Karpas-422 (cell line): Measurements from ENCODE around the gene CCSAP. TPM values are rescaled to one million over a fixed set of nuclear protein-coding genes. Genes with fewer than 3 reads are reported as not detected.
"Not testable (repeated sequence)": the region's sequence is repeated elsewhere in the genome, so short reads cannot be mapped to it uniquely, and the experiment has no call there.

Experiments
- DNase-seq: peaks from one replicate; pipeline ENCODE4 v3.0.0-alpha.2; 2015
- H2AFZ ChIP-seq: fragments of 200-600 bp; sonication (generic); 2 replicates; pipeline ENCODE4 v1.6.1; 2014; ENCODE audit warnings: antibody characterized with exemption, low read length, mixed read lengths
- H3K27ac ChIP-seq: fragments of 200-600 bp; sonication (generic); 2 replicates; pipeline ENCODE4 v1.5.1; 2014; ENCODE audit warnings: mild to moderate bottlenecking, low read length, moderate library complexity
- H3K27me3 ChIP-seq: fragments of 200-600 bp; sonication (generic); 2 replicates; pipeline ENCODE4 v1.6.1; 2014; ENCODE audit warnings: low read length, mixed read lengths
- H3K36me3 ChIP-seq: fragments of 200-600 bp; sonication (generic); 2 replicates; pipeline ENCODE4 v1.6.1; 2014; ENCODE audit warnings: low read length, mixed read lengths; ENCODE audit not compliant: insufficient read depth
- H3K4me1 ChIP-seq: fragments of 200-600 bp; sonication (generic); 2 replicates; pipeline ENCODE4 v1.6.1; 2014; ENCODE audit warnings: mild to moderate bottlenecking, low read length, mixed read lengths
- H3K4me2 ChIP-seq: fragments of 200-600 bp; sonication (generic); 2 replicates; pipeline ENCODE4 v1.6.1; 2014; ENCODE audit warnings: low read length, low read depth, mild to moderate bottlenecking; ENCODE audit not compliant: poor library complexity, severe bottlenecking
- H3K4me3 ChIP-seq: fragments of 200-600 bp; sonication (generic); 2 replicates; pipeline ENCODE4 v1.5.1; 2014; ENCODE audit warnings: mild to moderate bottlenecking, antibody characterized with exemption, low read length, mixed read lengths
- H3K79me2 ChIP-seq: fragments of 200-600 bp; sonication (generic); 2 replicates; pipeline ENCODE4 v1.6.1; 2014; ENCODE audit warnings: mild to moderate bottlenecking, low read length, mixed read lengths
- H3K9ac ChIP-seq: fragments of 200-600 bp; sonication (generic); 2 replicates; pipeline ENCODE4 v1.6.0; 2014; ENCODE audit warnings: low read length
- H3K9me2 ChIP-seq: fragments of 200-600 bp; sonication (generic), shearing (Covaris generic); replicated peaks from 2 replicates; pipeline ENCODE4 v1.6.0; 2014; ENCODE audit warnings: mild to moderate bottlenecking, low read length, moderate library complexity; ENCODE audit not compliant: insufficient read depth
- H3K9me3 ChIP-seq: fragments of 300-700, 200-600 bp; sonication (generic); 2 replicates; pipeline ENCODE4 v1.6.1; 2014; ENCODE audit warnings: low read length, mixed read lengths
- H4K20me1 ChIP-seq: fragments of 200-600 bp; sonication (generic); 2 replicates; pipeline ENCODE4 v1.6.1; 2014; ENCODE audit warnings: mild to moderate bottlenecking, antibody characterized with exemption, low read length, low read depth; ENCODE audit not compliant: insufficient read depth
- total RNA-seq: library from RNA; depleted of rRNA; stranded (reverse); fragments of >200 nt; shearing (Covaris generic); gene quantifications from 2 replicates; pipeline ENCODE4 v1.2.3, GENCODE V29; 2014; ENCODE audit warnings: low replicate concordance

The CCSAP gene
- total RNA-seq, 1 experiment from 2014 or later: 1.8 TPM

GRCh38 chr1:229298887-229299503, 43.9 kb downstream of the CCSAP start:
- Histone ChIP-seq H3K36me3 (no peaks in the 10 kb centered on the region), H3K9ac (no peak overlapping the region), H3K4me3 (no peak overlapping the region), H4K20me1 (no peaks in the 10 kb centered on the region), H2AFZ (no peak overlapping the region), H3K9me3 (no peaks in the 10 kb centered on the region), H3K9me2 (no peaks in the 10 kb centered on the region), H3K4me1 (no peaks in the 10 kb centered on the region), H3K27me3 (no peaks in the 10 kb centered on the region), H3K4me2 (no peak overlapping the region), H3K27ac (no peak overlapping the region), H3K79me2 (no peaks in the 10 kb centered on the region)
- no peak for DNase-seq

GRCh38 chr1:229298420-229298819, 44.4 kb downstream of the CCSAP start:
- Histone ChIP-seq H3K9ac (no peak overlapping the region), H3K36me3 (no peaks in the 10 kb centered on the region), H2AFZ (no peak overlapping the region), H3K9me3 (no peaks in the 10 kb centered on the region), H3K4me1 (no peaks in the 10 kb centered on the region), H4K20me1 (no peaks in the 10 kb centered on the region), H3K4me2 (no peak overlapping the region), H3K4me3 (no peak overlapping the region), H3K27me3 (no peaks in the 10 kb centered on the region), H3K9me2 (no peaks in the 10 kb centered on the region), H3K27ac (no peak overlapping the region), H3K79me2 (no peaks in the 10 kb centered on the region)
- DNase-seq: no peak

DNA sequence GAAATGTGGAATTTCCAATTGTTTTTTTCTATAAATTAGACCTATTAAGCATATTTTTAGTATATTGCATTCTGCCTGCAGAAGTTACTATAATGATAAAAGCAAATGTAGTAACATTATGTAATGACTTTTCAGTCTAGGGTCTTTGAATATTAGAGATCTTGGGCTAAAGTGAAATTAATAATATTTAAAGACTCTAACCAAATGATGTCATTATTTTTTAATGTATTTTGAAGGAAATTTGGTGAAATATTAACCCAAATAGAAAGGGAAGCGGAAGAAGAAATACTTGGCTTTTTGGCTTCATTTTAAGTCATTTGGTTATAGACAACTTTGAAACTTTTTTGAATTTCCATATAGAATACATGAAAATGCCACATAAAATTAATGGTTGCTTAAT, 45.1 kb downstream of the CCSAP start:
- Histone ChIP-seq H3K27me3 (no peaks in the 10 kb centered on the region), H3K9me2 (no peaks in the 10 kb centered on the region), H3K36me3 (no peaks in the 10 kb centered on the region), H3K9ac (no peak overlapping the region), H3K4me2 (no peak overlapping the region), H3K4me1 (no peaks in the 10 kb centered on the region), H3K4me3 (no peak overlapping the region), H2AFZ (no peak overlapping the region), H3K27ac (no peak overlapping the region), H3K79me2 (no peaks in the 10 kb centered on the region), H3K9me3 (no peaks in the 10 kb centered on the region), H4K20me1 (no peaks in the 10 kb centered on the region)
- no peak for DNase-seq

DNA sequence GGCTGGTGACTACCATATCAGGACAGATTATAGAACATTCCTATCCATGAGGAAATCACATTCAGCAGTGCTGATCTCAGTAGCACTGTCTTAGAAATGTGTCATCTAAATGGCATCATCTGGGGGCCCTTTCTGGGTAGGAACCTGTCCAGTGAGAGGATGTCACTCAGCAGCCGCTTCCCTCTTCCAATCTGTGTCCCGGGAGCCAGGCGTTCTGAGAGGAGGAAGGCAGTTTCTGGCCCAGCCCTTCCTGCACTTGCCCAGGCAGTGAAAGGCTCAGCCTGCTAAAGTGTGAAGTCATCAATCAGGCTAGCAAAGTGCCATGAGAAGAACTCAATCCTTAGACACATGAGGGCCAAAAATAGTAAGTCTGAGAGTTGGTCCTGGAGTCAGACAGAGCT, 46.3 kb downstream of the CCSAP start:
- Histone ChIP-seq H3K4me3 (no peak overlapping the region), H3K27me3 (no peaks in the 10 kb centered on the region), H3K79me2 (no peaks in the 10 kb centered on the region), H3K4me1 (no peaks in the 10 kb centered on the region), H3K27ac (no peak overlapping the region), H3K36me3 (no peaks in the 10 kb centered on the region), H3K9me2 (no peaks in the 10 kb centered on the region), H3K9ac (no peak overlapping the region), H2AFZ (no peak overlapping the region), H3K9me3 (no peaks in the 10 kb centered on the region), H4K20me1 (no peaks in the 10 kb centered on the region), H3K4me2 (no peak overlapping the region)
- no peak for DNase-seq

GRCh38 chr1:229295745-229296144, 47.1 kb downstream of the CCSAP start:
- Histone ChIP-seq H3K27ac (no peak overlapping the region), H3K36me3 (no peaks in the 10 kb centered on the region), H3K4me1 (no peaks in the 10 kb centered on the region), H2AFZ (no peak overlapping the region), H3K4me3 (no peak overlapping the region), H3K9me3 (no peaks in the 10 kb centered on the region), H3K27me3 (no peaks in the 10 kb centered on the region), H3K9ac (no peak overlapping the region), H3K4me2 (no peak overlapping the region), H3K9me2 (no peaks in the 10 kb centered on the region), H4K20me1 (no peaks in the 10 kb centered on the region), H3K79me2 (no peaks in the 10 kb centered on the region)
- no peak for DNase-seq

DNA sequence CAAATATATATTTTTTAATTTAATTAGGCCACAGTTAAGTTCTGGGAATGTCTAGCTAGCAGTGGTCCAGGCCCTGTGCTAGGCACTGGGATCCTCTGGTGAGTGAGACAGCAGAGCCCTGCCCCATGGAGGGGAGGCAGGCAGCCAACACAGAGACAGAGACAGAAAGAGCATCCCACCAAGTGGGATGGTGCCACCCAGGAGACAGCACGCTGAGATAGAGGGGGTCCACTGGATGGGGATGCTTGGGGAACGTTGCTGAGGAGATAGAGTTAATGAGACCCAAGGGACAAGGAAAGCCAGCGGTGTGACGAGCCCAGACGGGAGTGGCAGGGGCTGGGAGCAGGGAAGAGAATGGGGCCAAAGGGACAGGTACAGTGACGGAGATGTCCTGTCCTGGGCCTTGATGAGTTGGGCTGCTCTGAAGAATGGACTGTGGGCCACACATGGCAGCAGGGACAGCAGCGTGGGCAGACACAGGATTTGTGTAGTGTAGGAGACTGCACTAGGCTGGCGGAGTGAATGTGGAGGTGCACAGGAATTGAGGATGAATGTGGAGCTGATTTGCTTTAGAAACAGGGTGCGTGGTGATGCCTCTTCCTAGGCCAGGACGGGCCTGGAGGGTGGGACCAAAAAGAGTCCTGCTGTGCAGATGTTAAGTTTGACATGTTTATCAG, 49.2 kb downstream of the CCSAP start:
- no peak for DNase-seq
- Histone ChIP-seq H3K9me3 (no peaks in the 10 kb centered on the region), H3K9me2 (no peaks in the 10 kb centered on the region), H3K9ac (no peak overlapping the region), H3K36me3 (no peaks in the 10 kb centered on the region), H3K27ac (no peak overlapping the region), H3K4me2 (no peak overlapping the region), H4K20me1 (no peaks in the 10 kb centered on the region), H3K27me3 (no peaks in the 10 kb centered on the region), H3K4me1 (no peaks in the 10 kb centered on the region), H3K4me3 (no peak overlapping the region), H2AFZ (no peak overlapping the region), H3K79me2 (no peaks in the 10 kb centered on the region)

- not testable (repeated sequence) for H3K9me3 ChIP-seq, H3K36me3 ChIP-seq
Observed at GRCh38 chr1:229291686-229292085, 51.2 kb downstream of the CCSAP start.

GRCh38 chr1:229288516-229288915, 54.3 kb downstream of the CCSAP start:
- DNase-seq: no peak
- Histone ChIP-seq H3K9me2 (no peaks in the 10 kb centered on the region), H3K4me3 (no peak overlapping the region), H3K79me2 (no peaks in the 10 kb centered on the region), H3K27ac (no peak overlapping the region), H2AFZ (no peak overlapping the region), H3K27me3 (no peaks in the 10 kb centered on the region), H4K20me1 (no peaks in the 10 kb centered on the region), H3K36me3 (no peaks in the 10 kb centered on the region), H3K4me2 (no peak overlapping the region), H3K9me3 (no peaks in the 10 kb centered on the region), H3K9ac (no peak overlapping the region), H3K4me1 (no peaks in the 10 kb centered on the region)

More at GRCh38 chr1:229291686-229292085, 51.2 kb downstream of the CCSAP start:
- H3K27me3 ChIP-seq, H3K79me2 ChIP-seq, H3K9me2 ChIP-seq, H3K4me1 ChIP-seq, H3K27ac ChIP-seq, H3K4me2 ChIP-seq, H3K4me3 ChIP-seq, DNase-seq, H3K9ac ChIP-seq, H2AFZ ChIP-seq, H4K20me1 ChIP-seq: not testable (repeated sequence)
